ENCODE measurements around the gene NFATC2.

Gene NFATC2

DNA sequence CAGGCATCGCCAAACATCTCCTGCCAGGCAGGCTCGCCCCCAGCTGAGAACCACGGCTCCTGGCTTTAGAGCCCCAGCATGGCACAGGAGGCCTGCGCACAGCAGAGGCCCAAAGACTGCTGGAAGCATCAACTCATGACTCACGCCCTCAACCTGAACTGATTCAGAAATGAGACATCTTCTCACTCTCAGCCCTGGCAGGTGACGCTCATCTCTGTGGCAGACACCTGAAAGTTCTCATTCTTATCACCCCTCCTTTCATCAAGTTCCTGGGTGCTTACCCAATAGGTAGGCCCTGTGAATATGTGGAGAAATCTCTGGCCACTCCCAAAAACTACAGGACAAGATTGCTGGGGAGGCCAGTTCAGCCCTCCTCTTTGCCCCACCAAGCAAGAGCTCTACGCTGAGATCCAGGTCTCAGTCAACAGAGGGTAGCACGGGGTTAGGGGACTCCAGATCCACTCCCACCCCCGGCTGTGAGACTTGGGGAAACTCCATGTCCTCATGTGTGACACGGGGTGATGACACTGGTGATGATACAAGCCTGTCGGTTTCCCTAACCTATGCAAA is 11.3 kb downstream of the NFATC2 start:
- Histone ChIP-seq H3K4me1 (peaks cover 0 to 34% (median 17%) of the 10 kb centered on the region in 4 donors), H3K9me3 (no peaks in the 10 kb centered on the region), H3K4me3 (no peak overlapping the region), H3K27ac (no peak overlapping the region), H3K36me3 (no peaks in the 10 kb centered on the region), H3K27me3 (no peaks in the 10 kb centered on the region)
- intact Hi-C loops (cut with DNase I; ENCODE audit: low total_unique reads) = no loop called here
- no peak for DNase-seq
- TF ChIP-seq, protein P1, sequence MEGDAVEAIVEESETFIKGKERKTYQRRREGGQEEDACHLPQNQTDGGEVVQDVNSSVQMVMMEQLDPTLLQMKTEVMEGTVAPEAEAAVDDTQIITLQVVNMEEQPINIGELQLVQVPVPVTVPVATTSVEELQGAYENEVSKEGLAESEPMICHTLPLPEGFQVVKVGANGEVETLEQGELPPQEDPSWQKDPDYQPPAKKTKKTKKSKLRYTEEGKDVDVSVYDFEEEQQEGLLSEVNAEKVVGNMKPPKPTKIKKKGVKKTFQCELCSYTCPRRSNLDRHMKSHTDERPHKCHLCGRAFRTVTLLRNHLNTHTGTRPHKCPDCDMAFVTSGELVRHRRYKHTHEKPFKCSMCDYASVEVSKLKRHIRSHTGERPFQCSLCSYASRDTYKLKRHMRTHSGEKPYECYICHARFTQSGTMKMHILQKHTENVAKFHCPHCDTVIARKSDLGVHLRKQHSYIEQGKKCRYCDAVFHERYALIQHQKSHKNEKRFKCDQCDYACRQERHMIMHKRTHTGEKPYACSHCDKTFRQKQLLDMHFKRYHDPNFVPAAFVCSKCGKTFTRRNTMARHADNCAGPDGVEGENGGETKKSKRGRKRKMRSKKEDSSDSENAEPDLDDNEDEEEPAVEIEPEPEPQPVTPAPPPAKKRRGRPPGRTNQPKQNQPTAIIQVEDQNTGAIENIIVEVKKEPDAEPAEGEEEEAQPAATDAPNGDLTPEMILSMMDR (IDR thresholded peaks at IDR 0.05) = no peak

DNA sequence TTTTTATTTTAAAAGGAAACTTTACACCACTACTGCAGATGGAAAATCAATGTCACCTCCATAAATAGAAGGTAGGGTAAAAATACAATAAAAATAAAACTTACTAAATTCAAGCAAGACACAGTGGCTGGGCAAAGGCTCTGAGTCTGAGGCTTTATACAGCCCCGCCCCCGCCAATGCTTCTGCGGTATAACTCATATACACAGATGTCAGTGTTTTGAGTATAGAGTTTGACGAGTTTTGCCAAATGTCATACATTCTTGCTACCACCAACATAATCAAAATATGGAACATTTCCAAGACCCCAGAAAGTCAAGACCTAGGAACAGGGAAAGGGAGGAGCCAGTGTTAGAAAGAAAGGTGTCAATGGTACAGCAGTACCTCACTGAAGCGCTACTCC is 12.8 kb downstream of the NFATC2 start:
- Histone ChIP-seq H3K27ac (no peak overlapping the region), H3K36me3 (no peaks in the 10 kb centered on the region), H3K27me3 (no peaks in the 10 kb centered on the region), H3K4me3 (no peak overlapping the region), H3K9me3 (no peaks in the 10 kb centered on the region), H3K4me1 (peaks cover 0 to 34% (median 17%) of the 10 kb centered on the region in 4 donors)
- TF ChIP-seq, protein P1 (IDR thresholded peaks at IDR 0.05) = no peak
- intact Hi-C loops (cut with DNase I; ENCODE audit: low total_unique reads) = no loop called here
- no peak for DNase-seq

DNA sequence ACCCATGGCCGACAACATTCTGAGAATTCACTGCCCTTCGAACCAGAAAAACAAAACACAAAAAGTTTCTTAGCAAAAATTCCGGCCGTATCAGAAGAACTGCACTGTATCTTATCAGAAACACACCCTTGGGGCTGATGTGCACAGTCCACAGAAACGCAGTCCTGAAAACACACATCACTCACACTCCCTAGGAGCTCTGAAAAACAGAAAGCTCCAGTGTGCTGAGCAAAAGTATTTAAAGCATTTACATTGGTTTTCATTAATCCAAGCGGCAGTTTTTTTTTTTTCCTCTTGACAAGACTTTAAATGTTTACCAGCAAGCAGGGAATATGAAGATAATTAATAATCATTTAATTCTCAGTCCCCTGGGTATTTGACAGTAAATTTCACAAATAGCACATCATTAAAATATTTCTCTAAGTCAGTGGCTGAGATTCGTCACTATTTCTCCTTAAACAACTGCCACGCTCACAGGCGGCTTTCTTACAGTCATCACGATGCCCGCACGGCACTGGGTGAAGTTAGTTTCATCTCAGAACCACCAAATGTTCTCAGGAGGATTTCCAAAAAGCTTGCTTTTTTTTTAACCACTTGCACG is 13.3 kb downstream of the NFATC2 start:
- Histone ChIP-seq H3K4me3 (peak overlapping the region; percentile 9 to 30), H3K27ac (peak overlapping the region in 1 of 2 donors; percentile 13), H3K36me3 (no peaks in the 10 kb centered on the region), H3K9me3 (no peaks in the 10 kb centered on the region), H3K4me1 (peaks cover 0 to 34% (median 17%) of the 10 kb centered on the region in 4 donors), H3K27me3 (no peaks in the 10 kb centered on the region)
- no peak for DNase-seq
- TF ChIP-seq, protein P1 (IDR thresholded peaks at IDR 0.05) = no peak
- intact Hi-C loops (cut with DNase I; ENCODE audit: low total_unique reads) = no loop called here

DNA sequence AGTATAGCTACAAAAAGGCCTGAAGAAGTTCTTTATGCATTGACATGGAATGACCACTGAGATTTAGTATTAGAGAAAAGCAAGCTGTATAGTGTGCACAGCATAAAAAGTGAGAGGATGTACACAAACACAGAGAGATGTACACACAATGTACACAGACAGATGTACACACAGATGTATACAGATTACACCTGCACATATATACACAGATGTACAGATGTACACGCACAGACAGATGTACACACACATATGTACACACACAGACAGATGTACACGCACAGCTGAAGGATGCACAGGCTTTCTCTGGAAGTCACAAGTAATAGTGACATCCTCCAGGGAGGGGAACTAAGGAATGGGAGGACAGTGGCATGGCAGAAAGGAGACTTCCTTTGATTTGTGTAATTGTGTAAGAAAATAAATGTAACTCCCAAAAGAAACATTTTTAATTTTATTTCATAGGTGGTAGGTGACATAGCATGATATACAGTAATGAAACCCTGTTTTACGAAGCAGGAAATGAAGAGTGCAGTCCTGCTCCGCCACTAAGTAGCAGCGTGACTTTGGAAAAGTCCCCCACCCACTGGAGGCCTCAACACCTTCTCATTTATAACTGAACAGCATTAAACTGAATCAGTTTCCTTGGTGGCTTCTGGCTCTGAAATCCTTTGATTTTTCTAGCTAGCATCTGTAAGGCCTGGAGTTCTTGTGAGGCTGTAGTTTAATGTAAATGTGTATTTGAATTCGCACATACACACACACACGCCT is 14.1 kb downstream of the NFATC2 start:
- intact Hi-C loops (cut with DNase I; ENCODE audit: low total_unique reads) = no loop called here
- H3K9me3 ChIP-seq = no peaks in the 10 kb centered on the region
- H3K4me1 ChIP-seq = peaks cover 0 to 30% (median 17%) of the 10 kb centered on the region in 4 donors
- DNase-seq = no peak
- TF ChIP-seq, protein P1 (IDR thresholded peaks at IDR 0.05) = no peak
- peak overlapping the region in 1 of 2 donors; percentile 30 for H3K4me3 ChIP-seq
- peak overlapping the region in 1 of 2 donors; percentile 13 for H3K27ac ChIP-seq
- no peaks in the 10 kb centered on the region for H3K27me3 ChIP-seq
- H3K36me3 ChIP-seq = peaks cover 0 to 2% (median under 1%) of the 10 kb centered on the region in 3 donors

DNA sequence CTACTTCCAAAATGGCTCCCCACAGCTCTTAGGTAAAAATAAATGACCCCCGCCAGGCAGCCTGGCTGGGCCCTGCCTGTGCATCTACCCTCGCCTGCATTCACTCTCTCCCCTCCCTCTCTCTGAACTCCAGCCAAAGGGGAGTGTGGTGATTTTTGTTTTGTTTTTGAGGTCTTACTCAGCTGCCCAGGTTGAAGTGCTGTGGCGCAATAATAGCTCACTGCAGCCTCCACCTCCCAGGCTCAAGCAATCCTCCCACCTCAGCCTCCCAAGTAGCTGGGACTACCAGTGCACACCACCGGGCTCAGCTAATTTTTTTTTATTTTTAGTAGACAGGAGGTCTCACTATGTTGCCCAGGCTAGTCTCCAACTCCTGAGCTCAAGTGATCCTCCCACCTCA is 15.8 kb downstream of the NFATC2 start:
- Histone ChIP-seq H3K4me3 (no peak overlapping the region), H3K27ac (no peak overlapping the region), H3K36me3 (peaks cover 0 to 9% (median 7%) of the 10 kb centered on the region in 3 donors), H3K9me3 (no peaks in the 10 kb centered on the region), H3K27me3 (no peaks in the 10 kb centered on the region), H3K4me1 (peaks cover 0 to 16% (median 3%) of the 10 kb centered on the region in 4 donors)
- intact Hi-C loops (cut with DNase I; ENCODE audit: low total_unique reads) = no loop called here
- TF ChIP-seq, protein P1 (IDR thresholded peaks at IDR 0.05) = no peak
- peak in 1 of 2 donors; percentile 11 for DNase-seq
